WTC11 (cell line): ENCODE data around the gene ZNF506.

Experiments used
- CBFB ChIP-seq: sonication (generic); formaldehyde crosslinking; IDR thresholded peaks from 2 replicates; pipeline ENCODE4 v1.8.1; 2022; ENCODE audit warnings: mild to moderate bottlenecking, low read depth, missing genetic modification reagents
- MXD4 ChIP-seq: fragments of 250-450 bp; sonication (Bioruptor Pico); IDR thresholded peaks from 2 replicates; pipeline ENCODE4 v1.8.0; 2021; ENCODE audit warnings: mild to moderate bottlenecking, moderate library complexity, borderline replicate concordance
- NFE2L1 ChIP-seq: sonication (generic); formaldehyde crosslinking; IDR thresholded peaks from 2 replicates; pipeline ENCODE4 v1.8.1; 2023; ENCODE audit warnings: missing genetic modification reagents
- NFYB ChIP-seq: sonication (generic); formaldehyde crosslinking; conservative IDR thresholded peaks from 2 replicates; pipeline ENCODE4 v1.8.0; 2022; ENCODE audit warnings: low read depth, missing genetic modification reagents
- SMAD4 ChIP-seq: sonication (generic); formaldehyde crosslinking; IDR thresholded peaks from 2 replicates; pipeline ENCODE4 v1.8.0; 2022; ENCODE audit warnings: mild to moderate bottlenecking, missing genetic modification reagents
- TEAD1 ChIP-seq: sonication (generic); formaldehyde crosslinking; IDR thresholded peaks from 2 replicates; pipeline ENCODE4 v1.8.0; 2022; ENCODE audit warnings: mild to moderate bottlenecking, missing genetic modification reagents
- TF ChIP-seq, protein P1 (sequence below): fragments of 200-600 bp; IDR thresholded peaks from 2 replicates; pipeline ENCODE4 v1.8.0; 2022; ENCODE audit warnings: antibody characterized with exemption
- TF ChIP-seq, protein P2 (sequence below): sonication (generic); formaldehyde crosslinking; IDR thresholded peaks from 2 replicates; pipeline ENCODE4 v1.8.1; 2022; ENCODE audit warnings: missing genetic modification reagents, borderline replicate concordance
- TF ChIP-seq, protein P3 (sequence below): sonication (generic); formaldehyde crosslinking; IDR thresholded peaks from 2 replicates; pipeline ENCODE4 v1.8.0; 2022; ENCODE audit warnings: mild to moderate bottlenecking, missing genetic modification reagents

DNA sequence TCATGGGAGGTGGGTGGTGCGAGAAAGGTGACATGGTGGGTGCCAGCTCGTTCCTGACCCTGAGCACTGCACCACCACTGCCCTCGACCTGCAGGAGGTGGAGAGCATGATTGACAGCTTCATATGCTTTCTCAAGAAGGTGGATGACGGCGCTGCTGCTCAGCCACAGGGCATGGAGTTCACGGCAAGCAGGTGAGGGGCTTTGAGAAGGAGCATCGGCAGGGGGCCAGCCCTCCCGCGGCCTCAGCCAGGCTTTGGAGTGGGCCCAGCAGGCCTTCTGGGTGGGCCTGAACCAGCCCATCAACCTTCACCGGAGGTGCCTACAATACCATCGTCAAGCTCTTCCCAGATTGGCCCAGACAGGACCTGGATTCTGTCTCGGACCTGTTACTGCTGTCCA lies 69.7 kb downstream of the ZNF506 start:
- TF ChIP-seq CBFB (CRISPR knock-in tag) (no peak), NFYB (CRISPR knock-in tag) (no peak), SMAD4 (CRISPR knock-in tag) (no peak), NFE2L1 (CRISPR knock-in tag) (no peak), TEAD1 (CRISPR knock-in tag) (no peak), MXD4 (CRISPR knock-in tag) (no peak)
- TF ChIP-seq, protein P1, sequence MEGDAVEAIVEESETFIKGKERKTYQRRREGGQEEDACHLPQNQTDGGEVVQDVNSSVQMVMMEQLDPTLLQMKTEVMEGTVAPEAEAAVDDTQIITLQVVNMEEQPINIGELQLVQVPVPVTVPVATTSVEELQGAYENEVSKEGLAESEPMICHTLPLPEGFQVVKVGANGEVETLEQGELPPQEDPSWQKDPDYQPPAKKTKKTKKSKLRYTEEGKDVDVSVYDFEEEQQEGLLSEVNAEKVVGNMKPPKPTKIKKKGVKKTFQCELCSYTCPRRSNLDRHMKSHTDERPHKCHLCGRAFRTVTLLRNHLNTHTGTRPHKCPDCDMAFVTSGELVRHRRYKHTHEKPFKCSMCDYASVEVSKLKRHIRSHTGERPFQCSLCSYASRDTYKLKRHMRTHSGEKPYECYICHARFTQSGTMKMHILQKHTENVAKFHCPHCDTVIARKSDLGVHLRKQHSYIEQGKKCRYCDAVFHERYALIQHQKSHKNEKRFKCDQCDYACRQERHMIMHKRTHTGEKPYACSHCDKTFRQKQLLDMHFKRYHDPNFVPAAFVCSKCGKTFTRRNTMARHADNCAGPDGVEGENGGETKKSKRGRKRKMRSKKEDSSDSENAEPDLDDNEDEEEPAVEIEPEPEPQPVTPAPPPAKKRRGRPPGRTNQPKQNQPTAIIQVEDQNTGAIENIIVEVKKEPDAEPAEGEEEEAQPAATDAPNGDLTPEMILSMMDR = no peak
- TF ChIP-seq, protein P2, sequence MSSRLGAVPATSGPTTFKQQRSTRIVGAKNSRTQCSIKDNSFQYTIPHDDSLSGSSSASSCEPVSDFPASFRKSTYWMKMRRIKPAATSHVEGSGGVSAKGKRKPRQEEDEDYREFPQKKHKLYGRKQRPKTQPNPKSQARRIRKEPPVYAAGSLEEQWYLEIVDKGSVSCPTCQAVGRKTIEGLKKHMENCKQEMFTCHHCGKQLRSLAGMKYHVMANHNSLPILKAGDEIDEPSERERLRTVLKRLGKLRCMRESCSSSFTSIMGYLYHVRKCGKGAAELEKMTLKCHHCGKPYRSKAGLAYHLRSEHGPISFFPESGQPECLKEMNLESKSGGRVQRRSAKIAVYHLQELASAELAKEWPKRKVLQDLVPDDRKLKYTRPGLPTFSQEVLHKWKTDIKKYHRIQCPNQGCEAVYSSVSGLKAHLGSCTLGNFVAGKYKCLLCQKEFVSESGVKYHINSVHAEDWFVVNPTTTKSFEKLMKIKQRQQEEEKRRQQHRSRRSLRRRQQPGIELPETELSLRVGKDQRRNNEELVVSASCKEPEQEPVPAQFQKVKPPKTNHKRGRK = no peak
- TF ChIP-seq, protein P3, sequence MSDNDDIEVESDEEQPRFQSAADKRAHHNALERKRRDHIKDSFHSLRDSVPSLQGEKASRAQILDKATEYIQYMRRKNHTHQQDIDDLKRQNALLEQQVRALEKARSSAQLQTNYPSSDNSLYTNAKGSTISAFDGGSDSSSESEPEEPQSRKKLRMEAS = no peak
